Glutamatergic neuron (in vitro differentiated cells): ENCODE data around the gene VAMP8. TPM values are rescaled to one million over a fixed set of nuclear protein-coding genes. Genes with fewer than 3 reads are reported as not detected.
"Not testable (repeated sequence)": the region's sequence is repeated elsewhere in the genome, so short reads cannot be mapped to it uniquely, and the experiment has no call there.

Experiments used
- DNase-seq: peaks from one replicate; pipeline ENCODE4 v3.0.0; 2022
- H3K27ac Mint-ChIP-seq: one replicate; pipeline ENCODE4 v1.8.0; 2020; ENCODE audit warnings: mild to moderate bottlenecking, mixed read lengths, inconsistent platforms; ENCODE audit not compliant: unreplicated experiment
- H3K27me3 Mint-ChIP-seq: one replicate; pipeline ENCODE4 v1.8.0; 2020; ENCODE audit warnings: mild to moderate bottlenecking, moderate library complexity, mixed read lengths, inconsistent platforms; ENCODE audit not compliant: unreplicated experiment
- H3K36me3 Mint-ChIP-seq: one replicate; pipeline ENCODE4 v1.8.0; 2020; ENCODE audit warnings: mild to moderate bottlenecking, mixed read lengths, inconsistent platforms; ENCODE audit not compliant: unreplicated experiment
- H3K4me1 Mint-ChIP-seq: one replicate; pipeline ENCODE4 v1.8.0; 2020; ENCODE audit warnings: mild to moderate bottlenecking, low read depth, mixed read lengths, inconsistent platforms; ENCODE audit not compliant: unreplicated experiment
- H3K4me3 Mint-ChIP-seq: one replicate; pipeline ENCODE4 v1.8.0; 2020; ENCODE audit warnings: mild to moderate bottlenecking, mixed read lengths, inconsistent platforms; ENCODE audit not compliant: unreplicated experiment
- H3K9me3 Mint-ChIP-seq: one replicate; pipeline ENCODE4 v1.8.0; 2020; ENCODE audit warnings: mild to moderate bottlenecking, moderate library complexity, mixed read lengths, inconsistent platforms; ENCODE audit not compliant: unreplicated experiment
- CTCF ChIP-seq: fragments of 200-600 bp; sonication (generic); IDR thresholded peaks from one replicate; pipeline ENCODE4 v1.5.0; 2021; ENCODE audit not compliant: partially characterized antibody, unreplicated experiment
- total RNA-seq: library from RNA; stranded (reverse); fragmentation: NEBNext Ultra II Directional; extraction: Animal tissue kit (Norgen Biotek cat#: 25700); gene quantifications from one replicate; pipeline ENCODE4 v1.2.1, GENCODE V29; 2021; ENCODE audit not compliant: unreplicated experiment

The VAMP8 gene
- total RNA-seq, 1 donor from 2014 or later: 0.78 TPM

GRCh38 chr2:85589982-85590791 lies 12.8 kb downstream of the VAMP8 start:
- H3K27ac Mint-ChIP-seq: no peak overlapping the region
- H3K4me1 Mint-ChIP-seq: peaks cover 2% of the 10 kb centered on the region
- H3K27me3 Mint-ChIP-seq: peaks cover 3% of the 10 kb centered on the region
- no peak overlapping the region for H3K4me3 Mint-ChIP-seq
- no peak for TF ChIP-seq CTCF
- peaks cover 6% of the 10 kb centered on the region for H3K9me3 Mint-ChIP-seq
- no peak for DNase-seq
- no peaks in the 10 kb centered on the region for H3K36me3 Mint-ChIP-seq

- no peak for DNase-seq
- Mint-ChIP-seq H3K27ac (no peak overlapping the region), H3K36me3 (no peaks in the 10 kb centered on the region), H3K4me1 (peaks cover 2% of the 10 kb centered on the region), H3K27me3 (peaks cover 9% of the 10 kb centered on the region), H3K4me3 (no peak overlapping the region), H3K9me3 (peaks cover 12% of the 10 kb centered on the region)
- no peak for TF ChIP-seq CTCF
These were observed 13.6 kb downstream of the VAMP8 start for GRCh38 chr2:85590950-85591349.

- Mint-ChIP-seq H3K27me3 (peaks cover 12% of the 10 kb centered on the region), H3K4me1 (peaks cover 4% of the 10 kb centered on the region), H3K9me3 (peaks cover 14% of the 10 kb centered on the region), H3K36me3 (no peaks in the 10 kb centered on the region), H3K4me3 (no peak overlapping the region), H3K27ac (no peak overlapping the region)
- no peak for DNase-seq
- TF ChIP-seq CTCF: no peak
These were observed 14.2 kb downstream of the VAMP8 start for GRCh38 chr2:85591563-85591962.

- DNase-seq, H3K4me3 Mint-ChIP-seq, H3K27ac Mint-ChIP-seq, H3K4me1 Mint-ChIP-seq, H3K36me3 Mint-ChIP-seq: not testable (repeated sequence)
- Mint-ChIP-seq H3K27me3 (peaks cover 12% of the 10 kb centered on the region), H3K9me3 (peaks cover 14% of the 10 kb centered on the region)
These were observed 14.9 kb downstream of the VAMP8 start for GRCh38 chr2:85592299-85592698.

- no peak for DNase-seq
- no peak overlapping the region for H3K27ac Mint-ChIP-seq
- H3K4me3 Mint-ChIP-seq: no peak overlapping the region
- peaks cover 13% of the 10 kb centered on the region for H3K9me3 Mint-ChIP-seq
- H3K4me1 Mint-ChIP-seq: peaks cover 4% of the 10 kb centered on the region
- H3K36me3 Mint-ChIP-seq: no peaks in the 10 kb centered on the region
- peaks cover 12% of the 10 kb centered on the region for H3K27me3 Mint-ChIP-seq
- TF ChIP-seq CTCF: no peak
These were observed 15.6 kb downstream of the VAMP8 start for GRCh38 chr2:85593023-85593422.
